Panc1 (cell line): ENCODE results near the gene LRMDA.

Experiments
- TF ChIP-seq, protein P1 (sequence below): fragments of 450-650 bp; IDR thresholded peaks from 2 replicates; pipeline ENCODE4 v1.5.1; 2017; ENCODE audit warnings: mild to moderate bottlenecking
- TF ChIP-seq, protein P2 (sequence below), 2 experiments: IDR thresholded peaks; 2 replicates each; pipeline ENCODE4 v1.6.1; 2011 to 2012; ENCODE audit warnings: low read depth in 2 of 2, control low read depth in 1 of 2, low read length in 1 of 2, mild to moderate bottlenecking in 1 of 2, moderate library complexity in 1 of 2; ENCODE audit not compliant: insufficient read depth in 1 of 2

DNA sequence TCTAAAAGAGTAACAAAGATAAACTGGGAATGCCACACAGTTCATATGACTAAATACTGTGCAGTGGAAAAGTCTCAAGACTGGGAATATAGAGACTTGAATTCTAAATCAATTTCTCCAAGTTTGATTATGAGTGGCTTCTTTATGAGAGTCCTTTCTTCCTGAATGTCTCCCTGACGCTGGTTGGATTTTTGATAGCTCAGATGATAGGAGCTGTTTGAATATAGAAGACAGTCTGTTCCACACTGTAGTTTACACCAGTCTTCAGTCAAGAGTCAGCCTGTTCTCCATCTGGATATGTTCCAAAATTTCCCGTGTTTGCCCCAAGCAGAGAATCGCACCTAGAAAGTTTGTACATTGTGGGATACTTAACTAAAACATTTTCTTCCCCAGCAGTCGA lies 173.7 kb downstream of the LRMDA start:
- TF ChIP-seq, protein P1, sequence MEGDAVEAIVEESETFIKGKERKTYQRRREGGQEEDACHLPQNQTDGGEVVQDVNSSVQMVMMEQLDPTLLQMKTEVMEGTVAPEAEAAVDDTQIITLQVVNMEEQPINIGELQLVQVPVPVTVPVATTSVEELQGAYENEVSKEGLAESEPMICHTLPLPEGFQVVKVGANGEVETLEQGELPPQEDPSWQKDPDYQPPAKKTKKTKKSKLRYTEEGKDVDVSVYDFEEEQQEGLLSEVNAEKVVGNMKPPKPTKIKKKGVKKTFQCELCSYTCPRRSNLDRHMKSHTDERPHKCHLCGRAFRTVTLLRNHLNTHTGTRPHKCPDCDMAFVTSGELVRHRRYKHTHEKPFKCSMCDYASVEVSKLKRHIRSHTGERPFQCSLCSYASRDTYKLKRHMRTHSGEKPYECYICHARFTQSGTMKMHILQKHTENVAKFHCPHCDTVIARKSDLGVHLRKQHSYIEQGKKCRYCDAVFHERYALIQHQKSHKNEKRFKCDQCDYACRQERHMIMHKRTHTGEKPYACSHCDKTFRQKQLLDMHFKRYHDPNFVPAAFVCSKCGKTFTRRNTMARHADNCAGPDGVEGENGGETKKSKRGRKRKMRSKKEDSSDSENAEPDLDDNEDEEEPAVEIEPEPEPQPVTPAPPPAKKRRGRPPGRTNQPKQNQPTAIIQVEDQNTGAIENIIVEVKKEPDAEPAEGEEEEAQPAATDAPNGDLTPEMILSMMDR, result no peak
- TF ChIP-seq, protein P2, sequence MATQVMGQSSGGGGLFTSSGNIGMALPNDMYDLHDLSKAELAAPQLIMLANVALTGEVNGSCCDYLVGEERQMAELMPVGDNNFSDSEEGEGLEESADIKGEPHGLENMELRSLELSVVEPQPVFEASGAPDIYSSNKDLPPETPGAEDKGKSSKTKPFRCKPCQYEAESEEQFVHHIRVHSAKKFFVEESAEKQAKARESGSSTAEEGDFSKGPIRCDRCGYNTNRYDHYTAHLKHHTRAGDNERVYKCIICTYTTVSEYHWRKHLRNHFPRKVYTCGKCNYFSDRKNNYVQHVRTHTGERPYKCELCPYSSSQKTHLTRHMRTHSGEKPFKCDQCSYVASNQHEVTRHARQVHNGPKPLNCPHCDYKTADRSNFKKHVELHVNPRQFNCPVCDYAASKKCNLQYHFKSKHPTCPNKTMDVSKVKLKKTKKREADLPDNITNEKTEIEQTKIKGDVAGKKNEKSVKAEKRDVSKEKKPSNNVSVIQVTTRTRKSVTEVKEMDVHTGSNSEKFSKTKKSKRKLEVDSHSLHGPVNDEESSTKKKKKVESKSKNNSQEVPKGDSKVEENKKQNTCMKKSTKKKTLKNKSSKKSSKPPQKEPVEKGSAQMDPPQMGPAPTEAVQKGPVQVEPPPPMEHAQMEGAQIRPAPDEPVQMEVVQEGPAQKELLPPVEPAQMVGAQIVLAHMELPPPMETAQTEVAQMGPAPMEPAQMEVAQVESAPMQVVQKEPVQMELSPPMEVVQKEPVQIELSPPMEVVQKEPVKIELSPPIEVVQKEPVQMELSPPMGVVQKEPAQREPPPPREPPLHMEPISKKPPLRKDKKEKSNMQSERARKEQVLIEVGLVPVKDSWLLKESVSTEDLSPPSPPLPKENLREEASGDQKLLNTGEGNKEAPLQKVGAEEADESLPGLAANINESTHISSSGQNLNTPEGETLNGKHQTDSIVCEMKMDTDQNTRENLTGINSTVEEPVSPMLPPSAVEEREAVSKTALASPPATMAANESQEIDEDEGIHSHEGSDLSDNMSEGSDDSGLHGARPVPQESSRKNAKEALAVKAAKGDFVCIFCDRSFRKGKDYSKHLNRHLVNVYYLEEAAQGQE (IDR thresholded peaks at IDR 0.05; ENCODE audit: insufficient read depth in 1 of 2, low read depth in 2 of 2, low read length in 1 of 2), result no peak
